WTC11 (cell line): ENCODE results near the gene DIMT1. TPM values are rescaled to one million over a fixed set of nuclear protein-coding genes. Genes with fewer than 3 reads are reported as not detected.

Experiments
- AR ChIP-seq: fragments of 250-450 bp; sonication (Bioruptor Pico); IDR thresholded peaks from 2 replicates; pipeline ENCODE4 v1.9.0; 2021; ENCODE audit warnings: mild to moderate bottlenecking
- CBFB ChIP-seq: sonication (generic); formaldehyde crosslinking; IDR thresholded peaks from 2 replicates; pipeline ENCODE4 v1.8.1; 2022; ENCODE audit warnings: mild to moderate bottlenecking, low read depth, missing genetic modification reagents
- E2F1 ChIP-seq: sonication (generic); formaldehyde crosslinking; IDR thresholded peaks from 2 replicates; pipeline ENCODE4 v1.8.0; 2022; ENCODE audit warnings: mild to moderate bottlenecking, missing genetic modification reagents
- EMX1 ChIP-seq: fragments of 250-450 bp; sonication (Bioruptor Pico); IDR thresholded peaks from 2 replicates; pipeline ENCODE4 v1.8.0; 2021; ENCODE audit warnings: mild to moderate bottlenecking
- FOXJ3 ChIP-seq: sonication (generic); formaldehyde crosslinking; IDR thresholded peaks from 2 replicates; pipeline ENCODE4 v1.9.0; 2021; ENCODE audit warnings: missing genetic modification reagents, mild to moderate bottlenecking, borderline replicate concordance
- FOXK1 ChIP-seq: sonication (generic); formaldehyde crosslinking; IDR thresholded peaks from 2 replicates; pipeline ENCODE4 v1.8.0; 2022; ENCODE audit warnings: mild to moderate bottlenecking, moderate library complexity, missing genetic modification reagents
- IRF1 ChIP-seq: sonication (generic); formaldehyde crosslinking; IDR thresholded peaks from 2 replicates; pipeline ENCODE4 v1.8.0; 2023; ENCODE audit warnings: missing genetic modification reagents
- IRF2 ChIP-seq: sonication (generic); formaldehyde crosslinking; IDR thresholded peaks from 2 replicates; pipeline ENCODE4 v1.8.0; 2022; ENCODE audit warnings: low read depth, missing genetic modification reagents, borderline replicate concordance
- MXD4 ChIP-seq: fragments of 250-450 bp; sonication (Bioruptor Pico); IDR thresholded peaks from 2 replicates; pipeline ENCODE4 v1.8.0; 2021; ENCODE audit warnings: mild to moderate bottlenecking, moderate library complexity, borderline replicate concordance
- NFE2L1 ChIP-seq: sonication (generic); formaldehyde crosslinking; IDR thresholded peaks from 2 replicates; pipeline ENCODE4 v1.8.1; 2023; ENCODE audit warnings: missing genetic modification reagents
- NR2C2 ChIP-seq: sonication (generic); formaldehyde crosslinking; IDR thresholded peaks from 2 replicates; pipeline ENCODE4 v1.8.0; 2022; ENCODE audit warnings: mild to moderate bottlenecking, missing genetic modification reagents
- NR3C1 ChIP-seq: sonication (generic); formaldehyde crosslinking; conservative IDR thresholded peaks from 2 replicates; pipeline ENCODE4 v1.8.1; 2023; ENCODE audit warnings: low read depth, mild to moderate bottlenecking, missing genetic modification reagents
- OVOL2 ChIP-seq: fragments of 250-450 bp; sonication (Bioruptor Pico); IDR thresholded peaks from 2 replicates; pipeline ENCODE4 v1.9.0; 2021; ENCODE audit warnings: mild to moderate bottlenecking, borderline replicate concordance
- RELA ChIP-seq: sonication (generic); formaldehyde crosslinking; IDR thresholded peaks from 2 replicates; pipeline ENCODE4 v1.8.1; 2022; ENCODE audit warnings: missing genetic modification reagents, mild to moderate bottlenecking, borderline replicate concordance
- SMAD3 ChIP-seq: sonication (generic); formaldehyde crosslinking; IDR thresholded peaks from 2 replicates; pipeline ENCODE4 v1.8.0; 2022; ENCODE audit warnings: missing genetic modification reagents, mild to moderate bottlenecking, borderline replicate concordance
- SP1 ChIP-seq: sonication (generic); formaldehyde crosslinking; conservative IDR thresholded peaks from 2 replicates; pipeline ENCODE4 v1.8.1; 2022; ENCODE audit warnings: missing genetic modification reagents
- TCF7 ChIP-seq: sonication (generic); formaldehyde crosslinking; IDR thresholded peaks from 2 replicates; pipeline ENCODE4 v1.8.0; 2022; ENCODE audit warnings: mild to moderate bottlenecking, low read depth, missing genetic modification reagents, moderate library complexity
- USF1 ChIP-seq: sonication (generic); formaldehyde crosslinking; IDR thresholded peaks from 2 replicates; pipeline ENCODE4 v1.8.0; 2022; ENCODE audit warnings: mild to moderate bottlenecking, missing genetic modification reagents
- USF2 ChIP-seq: sonication (generic); formaldehyde crosslinking; IDR thresholded peaks from 2 replicates; pipeline ENCODE4 v1.8.1; 2023; ENCODE audit warnings: mild to moderate bottlenecking, missing genetic modification reagents, moderate library complexity
- ZNF281 ChIP-seq: sonication (generic); formaldehyde crosslinking; IDR thresholded peaks from 2 replicates; pipeline ENCODE4 v1.8.0; 2023; ENCODE audit warnings: mild to moderate bottlenecking, missing genetic modification reagents
- total RNA-seq: library from RNA; stranded (reverse); gene quantifications from 3 replicates; pipeline ENCODE4 v1.2.3, GENCODE V29; 2021
- TF ChIP-seq, protein P1 (sequence below): sonication (generic); formaldehyde crosslinking; IDR thresholded peaks from 2 replicates; pipeline ENCODE4 v1.8.0; 2022; ENCODE audit warnings: missing genetic modification reagents
- TF ChIP-seq, protein P2 (sequence below): fragments of 250-450 bp; sonication (Bioruptor Pico); IDR thresholded peaks from 2 replicates; pipeline ENCODE4 v1.8.0; 2021; ENCODE audit warnings: mild to moderate bottlenecking

DIMT1 gene
- total RNA-seq, 1 experiment from 2014 or later, result 33.9 TPM

DNA sequence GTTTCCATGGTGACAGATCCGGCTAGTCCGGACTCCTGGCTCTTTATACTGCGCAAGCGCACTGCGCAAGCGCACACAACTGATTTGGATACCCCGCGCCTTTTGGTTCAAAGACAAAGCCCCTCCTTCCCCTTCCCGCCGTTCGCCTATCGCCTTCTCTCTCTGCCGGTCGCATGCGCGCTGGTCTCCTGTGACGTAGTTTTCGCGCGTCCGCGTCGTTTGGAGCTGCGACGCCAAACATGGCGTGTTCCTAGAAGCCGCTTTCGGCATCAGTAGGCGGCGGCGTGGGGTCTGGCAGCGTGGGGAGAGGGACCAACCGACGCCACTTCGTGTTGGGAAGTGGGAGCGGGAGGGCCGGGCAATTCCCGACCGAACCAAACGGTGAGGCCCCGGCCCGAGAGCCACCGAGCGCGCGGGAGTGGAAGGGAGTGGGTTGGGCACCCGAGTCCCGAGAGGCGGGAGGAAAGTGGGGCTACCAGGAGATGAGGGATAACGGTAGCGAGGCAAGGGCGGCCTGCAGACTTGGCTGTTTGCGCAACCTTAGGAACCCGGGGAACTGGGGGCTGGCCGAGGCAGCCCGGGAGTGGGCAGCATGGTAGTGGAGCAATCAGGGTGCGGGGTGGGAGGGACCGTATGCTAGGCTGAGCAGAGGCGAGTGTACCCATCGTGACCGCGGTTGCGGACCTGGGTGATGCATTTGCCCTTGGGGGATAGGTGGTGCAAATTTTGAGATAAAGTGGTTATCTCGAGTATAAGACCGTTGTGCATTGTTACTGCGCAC is 9.0 kb upstream of the DIMT1 start, which contains the start of gene IPO11 (continued):
- TF ChIP-seq CBFB (CRISPR knock-in tag), result no peak; the same call in 1 of the 2 replicates
- TF ChIP-seq EMX1 (CRISPR knock-in tag), result no peak
- TF ChIP-seq NR3C1 (CRISPR knock-in tag), result no peak
- no peak for TF ChIP-seq IRF2 (CRISPR knock-in tag)
- TF ChIP-seq, protein P1, sequence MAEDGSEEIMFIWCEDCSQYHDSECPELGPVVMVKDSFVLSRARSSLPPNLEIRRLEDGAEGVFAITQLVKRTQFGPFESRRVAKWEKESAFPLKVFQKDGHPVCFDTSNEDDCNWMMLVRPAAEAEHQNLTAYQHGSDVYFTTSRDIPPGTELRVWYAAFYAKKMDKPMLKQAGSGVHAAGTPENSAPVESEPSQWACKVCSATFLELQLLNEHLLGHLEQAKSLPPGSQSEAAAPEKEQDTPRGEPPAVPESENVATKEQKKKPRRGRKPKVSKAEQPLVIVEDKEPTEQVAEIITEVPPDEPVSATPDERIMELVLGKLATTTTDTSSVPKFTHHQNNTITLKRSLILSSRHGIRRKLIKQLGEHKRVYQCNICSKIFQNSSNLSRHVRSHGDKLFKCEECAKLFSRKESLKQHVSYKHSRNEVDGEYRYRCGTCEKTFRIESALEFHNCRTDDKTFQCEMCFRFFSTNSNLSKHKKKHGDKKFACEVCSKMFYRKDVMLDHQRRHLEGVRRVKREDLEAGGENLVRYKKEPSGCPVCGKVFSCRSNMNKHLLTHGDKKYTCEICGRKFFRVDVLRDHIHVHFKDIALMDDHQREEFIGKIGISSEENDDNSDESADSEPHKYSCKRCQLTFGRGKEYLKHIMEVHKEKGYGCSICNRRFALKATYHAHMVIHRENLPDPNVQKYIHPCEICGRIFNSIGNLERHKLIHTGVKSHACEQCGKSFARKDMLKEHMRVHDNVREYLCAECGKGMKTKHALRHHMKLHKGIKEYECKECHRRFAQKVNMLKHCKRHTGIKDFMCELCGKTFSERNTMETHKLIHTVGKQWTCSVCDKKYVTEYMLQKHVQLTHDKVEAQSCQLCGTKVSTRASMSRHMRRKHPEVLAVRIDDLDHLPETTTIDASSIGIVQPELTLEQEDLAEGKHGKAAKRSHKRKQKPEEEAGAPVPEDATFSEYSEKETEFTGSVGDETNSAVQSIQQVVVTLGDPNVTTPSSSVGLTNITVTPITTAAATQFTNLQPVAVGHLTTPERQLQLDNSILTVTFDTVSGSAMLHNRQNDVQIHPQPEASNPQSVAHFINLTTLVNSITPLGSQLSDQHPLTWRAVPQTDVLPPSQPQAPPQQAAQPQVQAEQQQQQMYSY (CRISPR knock-in tag), result no peak
- TF ChIP-seq E2F1 (CRISPR knock-in tag), result no peak
- TF ChIP-seq TCF7 (CRISPR knock-in tag), result no peak
- TF ChIP-seq NFE2L1, result peak; percentile 42; the same call in 1 of the 2 replicates
- TF ChIP-seq SMAD3, result no peak
- TF ChIP-seq USF2, result no peak
- TF ChIP-seq IRF1 (CRISPR knock-in tag), result 0 out of 2 replicates have a peak, but pooled peaks have one; percentile 27
- no peak for TF ChIP-seq OVOL2
- peak; percentile 98 for TF ChIP-seq FOXK1 (CRISPR knock-in tag)
- TF ChIP-seq AR (CRISPR knock-in tag), result no peak
- TF ChIP-seq SP1, result peak; percentile 86
- TF ChIP-seq NR2C2, result no peak
- no peak for TF ChIP-seq USF1 (CRISPR knock-in tag)
- no peak for TF ChIP-seq FOXJ3 (CRISPR knock-in tag)
- TF ChIP-seq ZNF281 (CRISPR knock-in tag), result no peak
- peak; percentile 43; the same call in 1 of the 2 replicates for TF ChIP-seq RELA (CRISPR knock-in tag)
- TF ChIP-seq MXD4 (CRISPR knock-in tag), result no peak
- TF ChIP-seq, protein P2, sequence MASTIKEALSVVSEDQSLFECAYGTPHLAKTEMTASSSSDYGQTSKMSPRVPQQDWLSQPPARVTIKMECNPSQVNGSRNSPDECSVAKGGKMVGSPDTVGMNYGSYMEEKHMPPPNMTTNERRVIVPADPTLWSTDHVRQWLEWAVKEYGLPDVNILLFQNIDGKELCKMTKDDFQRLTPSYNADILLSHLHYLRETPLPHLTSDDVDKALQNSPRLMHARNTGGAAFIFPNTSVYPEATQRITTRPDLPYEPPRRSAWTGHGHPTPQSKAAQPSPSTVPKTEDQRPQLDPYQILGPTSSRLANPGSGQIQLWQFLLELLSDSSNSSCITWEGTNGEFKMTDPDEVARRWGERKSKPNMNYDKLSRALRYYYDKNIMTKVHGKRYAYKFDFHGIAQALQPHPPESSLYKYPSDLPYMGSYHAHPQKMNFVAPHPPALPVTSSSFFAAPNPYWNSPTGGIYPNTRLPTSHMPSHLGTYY (CRISPR knock-in tag), result no peak
